ENCODE data around the gene CMTM5.

DNA sequence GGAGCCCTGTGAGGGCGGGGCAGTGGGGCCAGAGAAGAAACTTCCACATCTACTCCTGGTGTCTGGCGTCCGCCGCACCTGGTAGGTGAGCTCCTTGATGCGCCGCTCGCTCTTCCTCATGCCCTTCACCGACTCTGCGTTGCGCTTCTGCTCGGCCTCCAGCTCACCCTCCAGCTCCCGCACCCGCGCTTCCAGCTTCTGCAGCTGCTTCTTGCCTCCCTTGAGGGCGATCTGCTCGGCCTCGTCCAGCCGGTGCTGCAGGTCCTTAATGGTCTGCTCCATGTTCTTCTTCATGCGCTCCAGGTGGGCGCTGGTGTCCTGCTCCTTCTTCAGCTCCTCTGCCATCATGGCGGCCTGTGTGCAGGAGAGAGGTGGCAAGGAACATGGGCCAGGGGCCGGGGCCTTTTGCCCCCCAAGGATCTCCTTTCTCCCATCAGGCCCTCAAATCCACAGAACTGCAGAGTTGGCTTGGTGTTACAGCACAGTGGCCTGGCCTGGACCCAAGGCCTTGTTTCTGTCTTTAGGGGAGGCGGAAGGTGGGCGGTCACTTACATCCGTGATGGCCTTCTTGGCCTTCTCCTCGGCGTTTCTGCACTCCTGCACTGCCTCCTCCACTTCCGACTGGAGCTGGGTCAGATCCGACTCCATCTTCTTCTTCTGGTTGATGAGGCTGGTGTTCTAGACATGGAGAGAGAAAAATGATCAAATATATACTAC is 7.7 kb downstream of the CMTM5 start:
- TF ChIP-seq EZH2 (IDR thresholded peaks at IDR 0.05) = no peak
- TF ChIP-seq, protein P1, sequence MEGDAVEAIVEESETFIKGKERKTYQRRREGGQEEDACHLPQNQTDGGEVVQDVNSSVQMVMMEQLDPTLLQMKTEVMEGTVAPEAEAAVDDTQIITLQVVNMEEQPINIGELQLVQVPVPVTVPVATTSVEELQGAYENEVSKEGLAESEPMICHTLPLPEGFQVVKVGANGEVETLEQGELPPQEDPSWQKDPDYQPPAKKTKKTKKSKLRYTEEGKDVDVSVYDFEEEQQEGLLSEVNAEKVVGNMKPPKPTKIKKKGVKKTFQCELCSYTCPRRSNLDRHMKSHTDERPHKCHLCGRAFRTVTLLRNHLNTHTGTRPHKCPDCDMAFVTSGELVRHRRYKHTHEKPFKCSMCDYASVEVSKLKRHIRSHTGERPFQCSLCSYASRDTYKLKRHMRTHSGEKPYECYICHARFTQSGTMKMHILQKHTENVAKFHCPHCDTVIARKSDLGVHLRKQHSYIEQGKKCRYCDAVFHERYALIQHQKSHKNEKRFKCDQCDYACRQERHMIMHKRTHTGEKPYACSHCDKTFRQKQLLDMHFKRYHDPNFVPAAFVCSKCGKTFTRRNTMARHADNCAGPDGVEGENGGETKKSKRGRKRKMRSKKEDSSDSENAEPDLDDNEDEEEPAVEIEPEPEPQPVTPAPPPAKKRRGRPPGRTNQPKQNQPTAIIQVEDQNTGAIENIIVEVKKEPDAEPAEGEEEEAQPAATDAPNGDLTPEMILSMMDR (IDR thresholded peaks at IDR 0.05) = no peak
